AG09319 (cell line): ENCODE results near the gene PALD1.
"Not testable (repeated sequence)": the region's sequence is repeated elsewhere in the genome, so short reads cannot be mapped to it uniquely, and the experiment has no call there.

Experiments used
- DNase-seq: peaks from one replicate; pipeline ENCODE4 v3.0.0-alpha.2; 2010; ENCODE audit warnings: low read depth; ENCODE audit errors: extremely low read depth
- CTCF ChIP-seq: IDR thresholded peaks from 2 replicates; pipeline ENCODE4 v1.5.1; 2011; ENCODE audit warnings: low read depth, mild to moderate bottlenecking, inconsistent platforms, low read length, moderate library complexity

Gene PALD1

GRCh38 chr10:70579234-70580002 lies 100.9 kb downstream of the PALD1 start:
- no peak for TF ChIP-seq CTCF
- DNase-seq: no peak

- not testable (repeated sequence) for DNase-seq
Observed at GRCh38 chr10:70581176-70581575, 102.6 kb downstream of the PALD1 start.

GRCh38 chr10:70582793-70583668 lies 104.5 kb downstream of the PALD1 start:
- no peak for DNase-seq

GRCh38 chr10:70583669-70584037 lies 105.1 kb downstream of the PALD1 start:
- DNase-seq: no peak
- TF ChIP-seq CTCF: no peak

More at GRCh38 chr10:70582793-70583668, 104.5 kb downstream of the PALD1 start:
- TF ChIP-seq CTCF: no peak

GRCh38 chr10:70584366-70584765 lies 105.8 kb downstream of the PALD1 start:
- no peak for DNase-seq
- no peak for TF ChIP-seq CTCF

- TF ChIP-seq CTCF: no peak
- DNase-seq: no peak
Observed at GRCh38 chr10:70584909-70585544, 106.5 kb downstream of the PALD1 start.

GRCh38 chr10:70585578-70586169 lies 107.1 kb downstream of the PALD1 start:
- no peak for DNase-seq
- no peak for TF ChIP-seq CTCF
